Fibroblast of skin of abdomen (primary cell): ENCODE measurements around the gene ARHGAP30.
A peak's percentile ranks its signal among the peaks of the same experiment; 100 is the strongest.

ENCODE experiments used
- DNase-seq: peaks from one replicate; pipeline ENCODE4 v3.0.0-alpha.2; 2013

The ARHGAP30 gene

DNA sequence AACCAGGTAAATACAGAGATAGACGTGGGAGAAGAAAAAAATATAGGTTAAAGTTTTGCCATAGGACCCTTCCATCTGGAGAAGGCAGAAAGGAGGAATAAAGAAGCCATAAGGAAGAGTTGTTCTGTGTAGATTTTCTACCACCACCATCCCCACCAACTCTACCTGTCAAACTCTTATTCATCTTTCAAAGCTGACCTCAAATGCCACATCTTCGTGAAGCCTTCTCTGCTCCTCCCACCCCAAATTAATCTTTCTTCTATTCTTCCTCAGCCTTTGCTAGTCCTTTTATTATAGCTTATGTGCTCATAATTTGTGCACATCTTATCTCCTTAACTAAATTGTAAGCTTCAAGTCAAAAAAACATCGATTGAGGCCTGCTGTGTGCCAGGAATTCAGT is 20.9 kb upstream of the ARHGAP30 start:
- DNase-seq = no peak

DNA sequence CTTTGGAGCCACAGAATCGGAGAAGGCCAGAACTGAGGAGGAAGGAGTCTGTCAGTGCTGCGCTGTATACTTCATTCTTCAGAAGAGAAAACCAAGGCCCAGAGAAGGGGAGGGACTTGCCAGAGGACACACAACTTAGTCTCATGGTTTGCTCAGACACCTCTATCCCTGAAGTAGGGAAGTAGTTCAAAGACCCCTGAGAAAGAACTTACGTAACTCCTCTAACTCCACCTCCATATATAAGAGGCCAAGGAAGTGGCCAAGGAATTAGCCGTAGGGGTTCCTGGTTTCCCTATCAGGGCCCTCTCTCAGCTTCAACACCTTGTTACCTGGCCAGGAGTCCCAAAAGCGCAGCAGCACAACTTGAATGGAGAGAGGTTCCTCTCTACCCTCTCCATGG is 20.2 kb upstream of the ARHGAP30 start:
- no peak for DNase-seq

GRCh38 chr1:161089251-161089924 is 19.7 kb upstream of the ARHGAP30 start, which contains the start of gene NECTIN4:
NECTIN4 (minus strand) TSS chr1:161089558; CDS start chr1:161089296, 262 bp downstream.
- no peak for DNase-seq

- DNase-seq = peak; percentile 32
Observed at GRCh38 chr1:161088587-161089110, 19.0 kb upstream of the ARHGAP30 start.

DNA sequence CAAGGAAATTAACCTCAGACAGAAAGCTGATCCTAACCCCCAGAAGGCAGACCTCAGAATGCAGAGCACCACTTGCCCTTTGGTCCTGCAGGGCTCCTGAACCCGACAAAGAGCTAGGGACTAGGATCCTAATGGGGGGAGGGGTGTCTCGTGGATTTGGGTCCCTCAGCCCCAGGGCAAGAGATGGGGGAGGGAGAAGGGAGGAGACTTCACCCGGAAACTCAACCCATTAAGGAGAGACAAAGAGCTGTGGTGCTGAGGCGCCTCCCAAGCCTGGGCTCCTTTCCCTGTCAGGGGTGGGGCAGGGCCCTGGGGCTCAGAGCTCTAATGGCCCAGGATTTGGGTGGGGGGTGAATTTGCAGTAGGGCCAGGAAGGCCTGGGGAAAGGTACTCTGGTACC is 16.8 kb upstream of the ARHGAP30 start:
- no peak for DNase-seq

GRCh38 chr1:161085165-161085564 is 15.5 kb upstream of the ARHGAP30 start:
- DNase-seq = peak; percentile 37

GRCh38 chr1:161084597-161084988 is 14.9 kb upstream of the ARHGAP30 start:
- no peak for DNase-seq

DNA sequence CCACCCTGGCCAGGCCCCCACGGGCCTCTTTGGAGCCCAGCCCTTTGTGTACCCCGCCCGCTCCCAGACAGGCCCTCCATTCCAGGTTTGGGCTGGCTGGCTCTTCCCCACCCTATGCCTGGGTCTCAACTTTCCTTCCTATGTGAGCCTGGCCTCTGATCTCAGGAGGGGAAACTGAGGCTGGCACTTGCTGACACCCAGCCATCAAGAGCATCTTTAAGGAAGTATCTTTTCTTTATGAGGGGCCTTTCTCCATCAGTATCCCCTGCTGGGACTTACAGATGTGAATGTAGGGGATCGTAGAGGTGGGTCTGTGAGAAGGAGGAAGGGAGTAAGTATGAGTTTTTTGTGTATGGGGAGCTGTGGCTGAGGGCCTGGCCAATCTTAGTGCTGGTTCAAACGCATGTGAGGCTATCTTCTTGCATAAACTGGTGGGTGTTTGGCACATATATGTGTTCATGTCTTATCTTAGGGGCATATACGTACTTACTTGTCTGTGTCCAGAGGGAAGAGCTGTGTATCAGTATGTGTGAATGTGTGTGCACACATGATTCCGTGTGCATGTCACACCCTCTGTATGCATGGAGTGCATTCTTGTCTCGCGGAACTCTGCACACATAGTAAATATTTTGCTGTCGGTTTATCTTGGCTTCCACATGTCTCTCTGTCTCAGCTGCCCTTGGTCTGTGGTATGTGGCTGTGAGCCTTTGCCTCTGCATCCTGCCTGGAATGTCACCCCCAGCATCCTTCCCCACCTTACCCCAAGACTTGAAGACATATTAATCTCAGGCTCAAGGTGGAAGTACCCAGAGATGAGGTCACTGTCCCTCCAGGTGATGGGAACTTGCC is 14.3 kb upstream of the ARHGAP30 start:
- DNase-seq = peak; percentile 37

GRCh38 chr1:161082996-161083747 is 13.5 kb upstream of the ARHGAP30 start:
- DNase-seq = peak; percentile 79

DNA sequence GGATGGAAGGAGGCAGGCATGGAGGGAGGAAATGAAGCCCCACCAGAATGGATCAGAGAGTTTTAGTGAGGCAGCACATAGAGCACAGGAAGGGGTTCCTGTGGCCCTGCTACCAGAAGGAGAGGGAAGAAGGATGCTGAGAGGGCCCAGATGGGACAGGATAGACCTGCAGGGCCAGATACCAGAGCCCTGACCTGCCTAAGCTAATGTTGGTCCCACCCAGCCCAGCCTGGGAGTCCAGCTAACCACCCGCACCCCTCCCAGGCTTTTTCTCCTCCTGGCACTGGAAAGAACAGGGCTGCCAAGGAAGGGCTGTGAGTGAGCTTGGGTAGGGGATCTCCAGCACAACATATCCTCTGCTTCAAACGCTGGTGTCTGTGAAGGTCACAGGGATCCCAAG is 12.8 kb upstream of the ARHGAP30 start:
- DNase-seq = no peak

DNA sequence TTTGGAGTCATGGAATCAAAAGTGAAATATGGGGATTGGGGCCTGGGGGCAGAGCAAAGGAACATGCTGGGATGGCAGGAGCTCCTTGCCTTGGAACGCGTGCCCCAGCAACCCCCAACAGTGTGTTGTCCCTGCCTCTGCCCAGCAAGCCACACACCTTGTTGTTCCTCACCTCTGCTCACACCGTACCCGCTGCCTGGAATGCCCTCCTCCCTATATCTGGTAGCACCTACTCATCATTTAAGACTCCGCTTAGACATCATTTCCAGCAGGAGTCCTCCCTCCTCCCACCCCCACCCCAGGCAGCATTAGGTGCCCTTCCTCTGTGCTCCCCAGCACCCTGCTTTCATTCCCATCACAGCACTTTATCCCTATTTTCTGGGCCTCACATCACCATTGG is 11.8 kb upstream of the ARHGAP30 start:
- no peak for DNase-seq

DNA sequence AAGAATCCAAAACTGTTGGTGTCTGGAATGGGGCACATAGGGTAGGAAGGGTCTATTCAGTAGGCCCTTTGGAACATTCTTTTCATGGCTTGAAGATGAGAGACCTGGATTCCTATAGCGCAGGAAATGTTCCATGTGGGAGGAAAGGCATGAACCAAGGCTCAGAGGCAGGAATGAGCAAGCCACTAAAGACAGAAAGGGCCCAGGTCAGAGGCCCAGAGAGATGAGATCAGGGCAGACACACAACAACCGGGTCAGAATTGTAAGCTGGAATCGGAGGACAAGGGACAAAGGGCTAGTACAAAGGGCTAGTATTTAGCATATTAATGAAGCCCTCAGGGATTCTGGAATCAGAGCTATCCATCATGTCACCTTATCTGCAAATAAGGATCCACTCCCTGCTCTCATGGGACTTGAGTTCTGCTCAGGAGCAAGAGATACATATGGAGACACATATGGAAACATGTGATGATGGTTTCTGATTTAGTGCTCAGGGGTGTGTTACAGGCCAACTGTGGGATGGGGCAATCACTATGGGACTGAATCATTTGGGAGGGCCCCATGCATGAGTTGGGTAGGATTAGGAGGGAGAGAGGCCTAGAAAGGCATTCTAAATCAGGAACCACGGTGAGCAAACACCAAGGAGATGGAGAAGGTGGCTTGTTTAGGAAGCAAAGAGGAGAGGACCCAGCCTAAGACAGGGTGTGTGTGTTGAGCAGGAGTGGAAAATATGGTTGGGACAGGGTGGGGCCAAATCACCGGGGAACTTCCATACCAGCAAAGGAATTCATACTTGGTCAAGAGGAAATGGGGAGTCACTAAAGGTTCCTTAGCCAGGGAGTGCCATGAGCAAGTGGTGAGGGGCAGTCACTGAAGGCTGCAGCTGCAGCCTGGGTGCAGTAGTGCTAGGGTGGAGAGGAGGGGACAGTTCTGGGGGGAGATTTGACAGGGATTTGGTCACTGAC is 11.0 kb upstream of the ARHGAP30 start:
- DNase-seq = peak; percentile 52

GRCh38 chr1:161079436-161080110 is 9.9 kb upstream of the ARHGAP30 start:
- DNase-seq = no peak

DNA sequence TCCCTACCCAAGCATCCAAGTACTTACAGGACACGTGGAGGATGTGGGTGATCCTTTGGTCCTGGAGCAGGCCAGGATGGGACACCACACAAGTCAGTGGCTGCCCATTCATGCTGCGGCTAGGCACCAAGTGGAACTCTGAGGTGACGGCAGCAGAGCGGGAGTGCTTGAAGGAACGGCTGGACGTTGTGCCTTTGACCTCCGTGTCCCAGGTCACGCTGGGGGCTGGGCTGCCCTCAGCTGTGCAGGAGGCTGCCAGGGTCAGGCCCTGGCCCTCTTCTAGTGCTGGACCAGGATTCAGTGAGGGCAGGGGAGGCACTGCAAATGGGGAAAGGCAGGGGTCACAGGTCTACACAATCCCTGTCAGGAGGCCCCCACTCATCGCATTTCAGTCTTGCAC is 7.7 kb upstream of the ARHGAP30 start:
- no peak for DNase-seq

DNA sequence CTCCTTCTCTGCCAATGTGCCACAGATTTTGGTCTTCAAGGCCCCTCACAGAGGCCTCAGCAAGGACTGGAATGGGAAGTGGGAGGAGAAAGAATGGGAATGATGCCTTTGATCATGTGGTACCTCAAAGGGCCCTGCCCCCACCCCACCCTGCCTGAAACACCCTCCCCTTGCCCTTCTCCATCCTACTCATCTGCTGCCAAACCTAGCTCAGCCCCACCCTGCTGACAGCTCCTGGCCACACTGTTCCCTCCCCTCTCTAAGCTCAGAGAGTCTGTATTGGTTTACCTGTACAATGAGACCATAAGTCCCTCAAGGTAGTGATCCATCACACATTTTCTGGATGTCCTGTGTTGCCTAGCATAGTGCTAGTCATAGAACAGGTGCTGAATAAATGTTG is 6.7 kb upstream of the ARHGAP30 start:
- no peak for DNase-seq

DNA sequence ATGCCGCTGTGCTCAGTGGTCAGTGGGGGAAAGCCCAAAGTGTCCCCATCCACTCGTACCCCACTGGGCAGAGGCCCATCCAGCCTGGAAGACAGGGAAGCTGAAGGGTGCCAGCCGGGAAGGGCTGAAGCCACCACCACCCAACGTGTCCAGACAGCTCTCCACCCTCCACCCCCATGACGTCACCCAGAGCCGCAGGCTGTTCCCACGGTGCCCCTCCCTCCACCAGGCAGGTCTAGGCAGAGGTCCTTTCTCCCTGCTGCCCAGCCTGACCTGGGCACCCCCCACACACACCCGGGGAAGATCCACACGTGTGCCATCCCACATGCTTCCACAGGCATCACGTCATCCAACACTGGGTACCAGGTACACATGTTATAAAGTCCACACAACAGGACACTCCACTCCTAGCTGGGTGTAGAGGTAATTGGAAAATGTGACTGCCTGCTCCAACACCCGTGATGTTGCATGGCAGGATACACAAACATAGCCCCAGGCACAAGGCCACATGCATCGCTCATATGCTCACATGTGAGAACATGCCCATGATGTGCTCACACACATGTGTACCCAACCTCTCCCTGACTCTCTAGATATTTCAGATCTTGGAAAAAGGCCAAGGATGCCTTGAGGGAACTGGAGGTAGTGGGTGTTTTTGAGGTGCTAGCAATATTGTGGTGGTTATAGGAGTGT is 5.1 kb upstream of the ARHGAP30 start:
- DNase-seq = no peak

DNA sequence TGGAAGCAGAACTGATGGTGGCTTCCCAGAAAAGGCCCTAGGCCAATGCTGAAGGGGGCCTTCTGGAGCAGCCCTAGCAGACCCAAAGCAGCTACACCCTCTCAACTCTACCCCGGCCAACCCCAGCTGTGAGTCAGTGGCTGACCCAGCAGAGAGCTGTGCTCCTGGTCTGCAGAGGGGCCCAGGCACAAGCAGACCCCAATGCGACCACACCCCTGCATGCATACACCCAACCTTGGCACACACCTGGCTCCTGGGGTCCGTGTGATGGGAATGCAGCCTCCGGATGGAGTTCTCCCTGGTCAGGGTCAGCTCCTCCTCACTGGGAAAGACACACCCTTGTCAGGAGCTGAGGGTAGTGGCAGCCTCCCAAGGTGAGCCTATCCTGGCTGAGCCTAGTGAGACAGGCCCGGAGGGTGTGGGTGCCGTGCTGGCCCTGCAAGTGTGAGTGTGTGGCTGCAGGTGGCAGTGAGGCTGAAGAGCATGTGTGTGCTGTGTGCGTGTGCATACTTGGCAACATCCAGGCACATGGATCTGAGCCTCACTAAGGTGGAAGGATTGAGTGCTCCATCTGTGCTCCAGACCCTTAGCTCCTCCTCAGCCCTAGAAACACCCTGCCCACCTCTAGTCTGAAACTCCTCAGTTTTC is 3.9 kb upstream of the ARHGAP30 start:
- DNase-seq = no peak

DNA sequence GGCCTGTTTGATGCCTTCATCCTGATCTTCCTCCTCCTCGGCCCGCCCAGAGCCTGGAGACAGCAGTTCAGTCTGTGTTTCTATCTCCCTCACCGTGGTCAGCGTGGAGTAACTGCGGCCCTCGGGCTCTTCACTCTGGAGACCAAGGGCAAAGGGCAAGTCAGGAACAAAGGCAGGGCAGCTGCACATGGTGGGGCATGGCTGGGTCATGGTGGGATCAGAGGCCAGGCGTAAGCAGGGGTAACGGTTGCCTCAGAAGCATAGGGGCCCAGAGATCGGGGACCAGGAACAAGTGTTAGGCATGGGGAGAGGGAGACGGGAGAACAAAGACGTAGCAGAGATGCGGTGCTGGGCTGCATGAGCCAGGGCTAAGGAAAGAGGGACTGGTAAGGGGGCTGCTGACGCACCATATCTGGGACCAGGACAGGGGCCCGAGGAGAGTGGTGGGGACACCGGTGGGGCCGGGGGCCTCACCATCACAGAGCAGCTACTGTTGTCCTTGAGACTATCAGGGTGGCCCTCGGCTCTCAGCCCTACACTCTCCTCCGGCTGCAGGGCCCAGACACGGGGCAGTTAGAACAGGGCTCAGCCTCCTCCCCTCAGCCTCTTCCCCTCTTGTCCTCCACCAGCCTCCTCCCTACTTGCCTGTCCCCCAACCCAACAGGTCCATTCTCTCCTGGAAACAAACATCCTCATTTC is 3.2 kb upstream of the ARHGAP30 start:
- DNase-seq = no peak

- DNase-seq = peak; percentile 24
Observed at GRCh38 chr1:161071886-161072371, 2.2 kb upstream of the ARHGAP30 start.
